GM21786 (cell line): ENCODE measurements around the gene DNAH2.
"Not testable (repeated sequence)": the region's sequence is repeated elsewhere in the genome, so short reads cannot be mapped to it uniquely, and the experiment has no call there.

ENCODE experiments used
- ATAC-seq: cut with Tn5 transposase; IDR thresholded peaks from one replicate; pipeline ENCODE4 v1.9.1; 2021; ENCODE audit not compliant: unreplicated experiment

Gene DNAH2

GRCh38 chr17:7864384-7864783 lies 146.8 kb downstream of the DNAH2 start:
- ATAC-seq, result not testable (repeated sequence)

- no peak for ATAC-seq
Observed at GRCh38 chr17:7864995-7865650, 147.6 kb downstream of the DNAH2 start.

- ATAC-seq, result no peak
Observed at GRCh38 chr17:7867881-7868329, 150.4 kb downstream of the DNAH2 start.

- ATAC-seq, result no peak
Observed at GRCh38 chr17:7873051-7873450, 155.5 kb downstream of the DNAH2 start.

DNA sequence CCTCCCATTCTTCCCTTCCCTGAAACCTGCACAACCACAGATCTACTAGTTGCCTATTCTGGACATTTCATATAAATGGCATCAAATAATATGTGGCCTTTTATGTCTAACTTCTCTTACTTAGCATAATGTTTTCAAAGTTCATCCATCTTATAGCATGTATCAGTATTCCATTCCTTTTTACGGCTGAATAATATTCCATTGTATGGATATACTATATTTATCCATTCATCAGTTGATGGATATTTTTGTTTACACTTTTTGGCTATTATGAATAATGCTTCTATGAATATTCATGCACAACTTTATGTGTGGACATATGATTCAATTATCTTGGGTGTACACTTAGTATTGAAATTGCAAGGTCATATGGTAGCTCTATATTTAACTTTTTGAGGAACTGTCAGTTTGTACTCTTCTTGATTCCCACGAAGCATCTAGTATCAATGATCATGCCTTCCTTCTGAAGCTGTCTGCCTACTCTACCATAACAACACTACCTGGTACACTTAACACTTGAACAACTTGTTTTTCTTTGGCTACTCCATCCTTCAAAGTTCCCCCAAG lies 158.3 kb downstream of the DNAH2 start:
- ATAC-seq, result no peak

DNA sequence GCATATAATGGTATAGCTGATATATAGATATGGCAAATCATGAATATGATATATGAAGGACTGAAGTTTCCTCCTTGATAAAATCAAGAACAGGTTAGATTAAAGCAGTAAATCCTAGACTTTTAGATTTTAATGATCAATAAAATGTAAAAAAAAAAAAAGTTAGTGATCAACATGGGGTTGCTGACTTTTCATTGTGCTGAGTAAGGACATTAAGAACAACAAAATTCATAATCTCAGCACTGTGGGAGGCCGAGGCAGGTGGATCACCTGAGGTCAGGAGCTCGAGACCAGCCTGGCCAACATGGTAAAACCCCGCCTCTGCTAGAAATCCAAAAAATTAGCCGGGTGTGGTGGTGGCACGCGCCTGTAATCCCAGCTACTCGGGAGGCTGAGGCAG lies 160.7 kb downstream of the DNAH2 start:
- ATAC-seq, result no peak

DNA sequence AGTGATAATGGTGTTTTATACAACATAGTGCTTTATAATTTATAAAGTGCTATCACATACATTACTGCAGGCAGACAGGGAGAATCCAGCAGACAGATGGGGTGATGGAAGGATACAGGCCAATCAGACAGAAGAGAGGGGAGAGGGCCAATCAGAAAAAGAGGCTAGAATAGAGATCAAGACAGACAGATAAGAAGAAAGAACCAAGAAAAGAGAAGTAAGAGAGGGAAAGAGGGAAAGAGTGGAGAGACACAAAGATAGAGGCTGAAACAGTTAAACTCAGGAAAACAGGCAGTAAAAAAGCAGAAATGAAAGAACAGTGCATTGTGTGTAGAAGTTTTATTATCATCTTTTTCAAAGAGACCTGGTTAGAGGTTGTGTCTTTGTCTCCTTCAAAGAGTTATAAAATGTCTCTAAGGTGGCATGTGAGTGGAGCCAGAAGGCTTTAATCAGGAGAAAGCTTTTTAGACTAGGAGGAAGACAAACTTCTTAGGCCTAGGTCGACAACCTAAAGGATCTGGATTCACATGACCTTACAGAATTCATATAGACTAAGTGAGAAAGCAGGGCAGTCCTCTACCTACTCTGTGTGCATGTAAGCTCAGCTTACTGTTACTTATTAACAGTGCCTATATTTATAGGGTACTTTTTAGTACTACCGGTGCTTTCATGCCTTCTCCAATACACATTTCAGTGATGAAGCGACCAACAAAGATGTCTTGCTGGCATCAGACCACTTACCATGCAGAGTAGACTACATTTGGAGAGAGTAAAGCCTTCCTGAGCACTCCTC lies 162.7 kb downstream of the DNAH2 start:
- ATAC-seq, result no peak

DNA sequence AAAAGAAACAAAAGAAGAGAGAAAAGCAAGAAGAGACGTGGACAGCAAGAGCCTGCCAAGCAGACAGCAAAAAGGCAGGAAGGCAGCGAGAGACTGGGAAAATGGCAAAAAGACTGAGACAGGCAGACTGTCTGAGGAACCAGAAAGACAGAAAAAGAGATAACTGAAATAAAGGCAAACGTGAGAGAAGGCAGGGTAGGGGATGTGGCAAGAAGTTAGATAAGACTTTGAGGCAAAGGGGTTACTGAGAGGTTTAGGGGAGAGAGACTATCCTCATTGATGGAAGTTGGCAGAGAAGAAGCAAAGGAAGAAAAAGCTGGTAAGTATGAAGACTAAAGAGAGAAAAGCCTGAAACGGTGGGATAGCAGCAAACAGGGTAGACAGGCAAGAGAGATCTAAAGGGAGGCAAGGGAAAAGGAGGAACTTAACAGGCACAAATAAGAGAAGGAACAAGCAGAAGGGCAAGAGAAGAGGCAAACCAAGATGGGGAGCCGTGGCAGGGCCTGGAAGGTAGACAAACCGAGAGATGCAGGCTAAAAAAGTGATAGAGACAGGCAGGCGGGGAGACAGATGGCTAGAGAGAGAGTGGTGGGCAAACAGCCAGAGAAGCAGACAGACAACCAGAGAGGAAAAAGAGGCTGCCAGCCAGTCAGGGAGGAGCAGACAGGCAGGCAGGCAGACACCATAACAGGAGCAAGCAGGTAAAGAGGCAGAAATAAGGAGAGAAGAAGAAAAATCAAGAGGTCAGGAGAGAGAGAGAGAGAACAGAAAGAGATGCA lies 163.9 kb downstream of the DNAH2 start:
- no peak for ATAC-seq

DNA sequence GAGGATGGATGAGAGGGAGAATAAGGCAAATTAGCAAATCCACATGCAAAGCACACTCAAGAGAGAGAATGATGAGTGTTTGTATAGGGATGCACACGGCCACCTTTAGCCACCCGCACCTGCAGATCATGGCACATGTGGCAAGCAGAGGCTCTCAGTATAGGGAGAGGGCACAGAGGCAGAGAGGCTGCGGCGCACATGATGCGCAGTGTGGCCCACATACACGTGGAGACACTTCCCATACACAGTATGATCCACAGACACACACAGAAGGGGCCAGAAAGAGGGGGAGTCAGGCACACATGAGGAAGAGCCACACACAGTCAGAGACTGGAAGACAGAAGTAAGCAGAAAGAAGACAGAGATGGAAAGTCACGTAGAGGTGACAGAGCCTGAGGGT lies 164.5 kb downstream of the DNAH2 start:
- no peak for ATAC-seq

DNA sequence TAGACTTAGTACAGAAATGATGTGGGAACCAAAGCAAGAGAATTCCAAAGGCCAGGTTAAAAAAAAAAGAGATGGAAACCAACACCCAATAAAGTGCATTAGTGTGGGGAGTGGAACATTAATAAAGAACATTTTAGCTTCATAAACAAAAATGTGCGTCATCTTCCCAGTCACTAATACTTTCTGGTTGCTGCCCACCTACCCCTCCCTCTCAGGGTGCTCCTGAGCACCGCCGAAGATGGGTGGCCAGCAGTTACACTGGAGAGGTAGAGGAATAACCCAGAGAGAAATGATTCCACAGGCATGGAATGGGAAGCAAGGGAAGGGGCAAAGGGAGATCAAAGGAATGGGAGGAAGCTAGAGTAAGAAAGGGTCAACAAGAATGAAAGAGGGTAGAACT lies 165.1 kb downstream of the DNAH2 start:
- no peak for ATAC-seq
